HG03521 (cell line): ENCODE data around the gene DNTT.
"Not testable (repeated sequence)": the region's sequence is repeated elsewhere in the genome, so short reads cannot be mapped to it uniquely, and the experiment has no call there.

Experiments used
- ATAC-seq: cut with Tn5 transposase; IDR thresholded peaks from one replicate; pipeline ENCODE4 v1.9.1; 2021; ENCODE audit warnings: mild to moderate bottlenecking, moderate library complexity; ENCODE audit not compliant: unreplicated experiment

The DNTT gene

GRCh38 chr10:96306516-96306915, 2.3 kb downstream of the DNTT start:
- ATAC-seq: no peak

GRCh38 chr10:96308854-96309253, 4.6 kb downstream of the DNTT start:
- ATAC-seq: not testable (repeated sequence)

- ATAC-seq: no peak
These were observed 5.5 kb downstream of the DNTT start for GRCh38 chr10:96309628-96310320.

- ATAC-seq: no peak
These were observed 6.1 kb downstream of the DNTT start for GRCh38 chr10:96310321-96310669.

- no peak for ATAC-seq
These were observed 7.0 kb downstream of the DNTT start for GRCh38 chr10:96311180-96311715.

- no peak for ATAC-seq
These were observed 9.1 kb downstream of the DNTT start for GRCh38 chr10:96313344-96313743.

GRCh38 chr10:96317067-96317833, 13.0 kb downstream of the DNTT start:
- ATAC-seq: no peak

- ATAC-seq: no peak
These were observed 15.7 kb downstream of the DNTT start for GRCh38 chr10:96319754-96320474.

- ATAC-seq: no peak
These were observed 17.6 kb downstream of the DNTT start for GRCh38 chr10:96321822-96322221.

GRCh38 chr10:96322275-96322674, 18.0 kb downstream of the DNTT start:
- ATAC-seq: no peak

- no peak for ATAC-seq
These were observed 20.2 kb downstream of the DNTT start for GRCh38 chr10:96324447-96324846.

- peak; percentile 89 for ATAC-seq
These were observed 21.6 kb downstream of the DNTT start for GRCh38 chr10:96325719-96326373.

- ATAC-seq: no peak
These were observed 23.2 kb downstream of the DNTT start for GRCh38 chr10:96327462-96327861.

GRCh38 chr10:96333101-96333500, 28.9 kb downstream of the DNTT start:
- no peak for ATAC-seq

GRCh38 chr10:96334616-96335526, 30.6 kb downstream of the DNTT start:
- ATAC-seq: no peak

GRCh38 chr10:96337106-96337505, 32.9 kb downstream of the DNTT start:
- no peak for ATAC-seq

GRCh38 chr10:96338279-96338925, 34.2 kb downstream of the DNTT start:
- no peak for ATAC-seq

- no peak for ATAC-seq
These were observed 35.1 kb downstream of the DNTT start for GRCh38 chr10:96339383-96339782.
